IPS DF 19.7 (cell line): ENCODE data around the gene SLC6A3.

ENCODE experiments used
- DNase-seq: peaks from one replicate; pipeline ENCODE4 v3.0.0-alpha.2; 2013; ENCODE audit warnings: low read depth, low spot score

The SLC6A3 gene

GRCh38 chr5:1421521-1422341 lies 23.5 kb downstream of the SLC6A3 start:
- DNase-seq, result no peak

DNA sequence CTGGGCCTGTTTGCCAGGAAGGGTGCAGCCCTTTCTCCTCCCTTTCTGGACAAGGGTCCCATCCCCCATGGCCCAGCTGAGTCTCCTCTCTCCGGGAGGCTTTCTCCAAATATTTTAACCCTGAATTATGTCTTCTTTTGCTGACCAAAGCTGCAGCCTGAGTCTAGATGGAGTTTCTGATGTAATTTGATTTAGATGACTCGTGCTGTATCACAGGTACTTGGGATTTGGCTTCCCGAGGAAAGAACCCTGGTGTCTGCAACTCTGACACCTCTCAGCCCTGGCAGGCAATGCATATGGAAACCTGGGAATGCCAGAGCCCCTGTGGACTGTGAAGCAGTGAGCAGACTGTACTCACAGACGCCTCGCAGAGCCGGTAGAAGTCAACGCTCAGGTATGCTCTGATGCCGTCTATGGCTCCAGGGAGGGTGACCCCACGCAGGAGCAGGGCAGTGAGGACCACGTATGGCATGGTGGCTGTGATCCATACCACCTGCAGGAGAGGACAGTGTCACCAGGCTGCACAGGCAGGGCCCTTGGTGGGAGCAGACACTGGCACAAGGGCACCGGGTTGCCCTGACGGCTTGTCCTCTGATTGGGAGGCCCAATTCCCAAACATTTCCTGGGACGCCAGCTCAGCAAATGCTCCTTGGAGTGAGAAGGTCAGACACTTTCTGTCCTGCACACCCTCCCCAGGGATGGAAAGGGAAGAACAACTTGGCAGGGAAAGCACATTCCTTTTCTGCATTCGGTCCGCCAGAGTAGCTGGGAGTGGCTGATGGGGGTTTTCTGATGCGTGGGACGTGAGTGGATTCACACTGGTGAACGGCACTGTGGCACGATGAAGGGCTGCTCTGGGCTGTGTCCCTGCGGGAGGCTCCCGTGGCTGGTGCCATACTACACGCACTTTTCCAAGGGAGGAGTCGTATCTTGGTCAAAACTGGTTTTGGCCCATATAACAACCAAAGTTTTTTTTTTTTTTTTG lies 24.7 kb downstream of the SLC6A3 start:
- DNase-seq, result no peak

DNA sequence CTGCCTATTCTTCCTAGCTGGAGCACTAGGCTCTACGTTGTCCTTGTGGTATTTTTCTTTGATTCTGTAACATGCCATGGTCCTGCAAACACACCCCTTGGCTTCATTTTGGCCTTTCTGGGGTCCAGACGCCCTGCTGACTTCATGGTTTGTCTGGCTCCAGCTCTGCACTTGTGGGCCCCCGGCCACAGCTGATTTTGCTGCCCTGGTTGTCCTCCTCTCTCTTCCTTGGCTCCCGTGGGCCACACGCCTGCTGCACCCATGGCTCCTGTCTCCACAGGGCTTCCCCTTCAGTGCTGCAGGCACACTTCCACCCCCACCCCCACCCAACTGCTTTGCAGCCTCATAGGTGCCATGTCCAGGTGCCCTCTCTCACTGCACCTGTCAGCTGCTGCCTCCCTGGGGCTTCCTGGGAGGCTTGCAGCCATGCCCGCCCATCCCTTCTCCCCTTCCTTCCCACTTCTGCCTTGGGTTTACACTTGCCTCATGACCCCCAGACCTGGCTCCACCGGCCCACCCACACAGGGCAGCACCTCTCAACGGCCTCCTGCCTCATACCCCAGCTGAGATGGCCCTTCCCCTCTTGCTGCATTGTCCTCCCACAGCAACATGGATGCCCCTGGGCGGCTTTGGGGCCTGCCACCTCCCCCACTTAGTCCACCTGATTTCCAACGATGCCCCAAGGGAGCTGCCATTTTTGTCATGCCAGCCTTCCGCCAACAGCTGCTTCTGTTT lies 25.6 kb downstream of the SLC6A3 start:
- no peak for DNase-seq

GRCh38 chr5:1418921-1419280 lies 26.3 kb downstream of the SLC6A3 start:
- no peak for DNase-seq

DNA sequence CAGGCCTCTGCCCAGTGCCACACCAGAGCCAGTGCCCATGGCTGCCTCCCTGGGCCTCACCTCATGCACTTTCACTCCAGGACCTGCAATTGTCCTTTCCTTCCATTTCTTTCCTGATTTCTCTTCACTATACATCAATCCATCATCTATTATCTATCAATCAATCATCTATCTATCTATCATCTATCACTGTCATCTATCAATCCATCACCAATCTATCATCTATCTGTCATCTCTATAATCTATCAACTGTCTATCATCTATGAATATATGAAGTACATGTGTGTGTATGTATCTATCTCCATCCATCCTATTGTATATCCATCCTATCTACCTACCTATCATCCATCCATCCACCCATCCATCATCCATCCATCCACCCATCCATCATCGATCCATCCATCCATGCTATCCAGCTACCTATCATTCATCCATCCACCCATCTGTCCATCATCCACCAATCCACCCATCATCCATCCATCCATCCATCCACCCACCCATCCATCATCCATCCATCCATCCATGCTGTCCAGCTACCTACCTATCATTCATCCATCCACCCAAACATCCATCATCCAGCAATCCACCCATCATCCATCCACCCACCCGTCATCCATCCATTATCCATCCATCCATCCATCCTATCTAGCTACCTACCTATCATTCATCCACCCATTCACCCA lies 26.9 kb downstream of the SLC6A3 start:
- no peak for DNase-seq

GRCh38 chr5:1417586-1418225 lies 27.5 kb downstream of the SLC6A3 start:
- no peak for DNase-seq

- no peak for DNase-seq
Measured at GRCh38 chr5:1416856-1417469, 28.3 kb downstream of the SLC6A3 start.

DNA sequence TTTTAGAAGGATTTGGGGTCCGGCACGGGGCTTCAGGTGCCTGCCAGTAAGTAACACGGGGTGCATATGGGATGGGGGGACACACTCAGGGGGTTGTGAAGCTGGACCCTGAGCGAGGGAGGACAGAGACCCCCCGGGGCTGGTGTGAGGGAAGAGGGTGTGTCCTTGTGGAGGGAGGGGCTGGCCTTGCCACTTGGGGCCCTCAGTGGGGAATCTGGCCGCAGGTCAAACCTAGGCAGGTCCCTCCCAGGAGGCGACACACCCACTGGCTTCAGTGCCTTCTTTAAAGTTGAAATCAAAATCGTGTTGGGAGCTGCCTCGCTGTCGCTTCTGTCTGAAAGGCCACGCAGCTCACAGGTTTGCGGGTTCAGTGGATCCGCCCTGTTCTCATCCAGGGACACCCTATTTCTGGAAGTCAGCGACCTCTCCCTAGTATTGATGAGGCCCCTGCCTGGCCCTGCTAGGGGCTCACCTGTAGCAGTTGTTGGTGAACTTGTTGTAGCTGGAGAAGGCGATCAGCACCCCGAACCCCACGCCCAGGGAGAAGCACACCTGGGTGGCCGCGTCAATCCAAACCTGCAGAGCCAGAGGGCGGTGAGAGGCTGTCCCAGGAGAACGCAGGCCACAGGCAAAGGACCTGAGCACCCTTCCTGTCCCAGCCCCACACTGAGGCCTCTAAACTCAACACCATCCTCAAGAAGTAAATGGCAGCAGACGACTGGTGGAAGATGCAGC lies 29.4 kb downstream of the SLC6A3 start:
- no peak for DNase-seq

DNA sequence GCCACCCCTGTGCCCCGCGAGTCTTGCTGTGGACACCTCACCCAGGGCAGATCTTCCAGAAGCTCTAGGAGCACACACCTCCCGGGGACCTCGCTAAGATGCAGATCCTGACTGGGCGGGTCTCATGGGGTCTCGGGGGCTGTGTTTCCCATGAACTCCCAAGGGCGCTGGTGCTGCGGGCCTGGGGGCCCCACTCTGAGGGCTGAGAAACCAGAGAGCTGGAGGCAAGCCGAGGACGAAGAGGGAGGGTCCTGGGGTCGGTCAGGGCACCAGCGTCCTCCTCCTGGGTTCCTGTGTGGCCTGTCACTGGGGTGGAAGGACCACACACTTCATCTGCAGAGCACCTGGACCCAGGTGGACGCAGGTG lies 30.2 kb downstream of the SLC6A3 start:
- no peak for DNase-seq

- no peak for DNase-seq
Measured at GRCh38 chr5:1414311-1415058, 30.8 kb downstream of the SLC6A3 start.

DNA sequence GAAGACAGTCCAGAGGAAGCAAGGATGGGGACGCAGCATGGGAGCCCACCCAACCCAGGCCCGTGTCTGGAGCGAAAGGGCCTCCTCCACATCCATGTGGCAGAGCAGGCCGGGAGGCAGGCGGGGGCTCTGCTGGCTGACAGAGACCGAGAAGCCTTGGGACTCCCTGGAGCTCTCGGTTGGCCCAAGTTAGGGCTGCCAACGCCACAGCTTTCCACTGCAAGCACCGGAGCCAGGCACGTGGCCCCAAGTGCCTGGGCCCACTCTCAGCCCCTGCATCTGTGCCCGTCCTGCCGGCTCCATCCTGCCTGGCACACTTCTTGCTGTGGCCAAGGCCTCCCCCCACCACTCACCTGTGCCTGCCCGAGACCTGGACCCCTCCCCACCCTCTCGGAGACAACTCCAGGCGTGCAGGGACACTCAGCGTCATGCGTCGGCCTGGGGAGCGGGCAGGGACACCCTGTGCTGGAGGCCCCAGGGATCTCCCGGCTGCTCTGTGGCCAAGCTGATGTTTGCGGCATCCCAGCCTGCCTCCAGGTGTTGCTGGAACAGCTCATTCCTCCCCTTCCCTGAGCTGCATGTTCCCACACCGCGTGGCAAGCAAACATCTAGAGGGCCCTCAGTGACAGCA lies 31.5 kb downstream of the SLC6A3 start:
- no peak for DNase-seq

DNA sequence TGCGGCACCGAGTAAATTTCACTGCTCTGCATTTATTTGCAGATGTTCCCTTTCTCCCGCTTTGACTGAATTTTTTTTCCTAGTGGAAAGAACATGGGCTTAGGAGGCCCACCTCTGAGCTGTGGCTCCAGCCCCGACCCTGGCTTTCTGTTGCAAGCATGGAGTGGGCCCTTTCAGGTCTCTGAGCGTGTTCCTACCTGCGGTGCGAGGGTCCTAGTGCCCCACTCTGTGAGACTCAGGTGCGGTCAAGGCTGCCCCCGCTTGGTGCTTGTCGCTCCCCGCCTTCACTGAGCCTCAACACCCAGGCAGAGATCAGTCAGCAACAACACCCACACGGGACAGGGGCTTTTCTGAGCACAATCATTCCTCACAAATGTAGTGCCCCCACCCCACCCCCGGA lies 32.0 kb downstream of the SLC6A3 start:
- no peak for DNase-seq

DNA sequence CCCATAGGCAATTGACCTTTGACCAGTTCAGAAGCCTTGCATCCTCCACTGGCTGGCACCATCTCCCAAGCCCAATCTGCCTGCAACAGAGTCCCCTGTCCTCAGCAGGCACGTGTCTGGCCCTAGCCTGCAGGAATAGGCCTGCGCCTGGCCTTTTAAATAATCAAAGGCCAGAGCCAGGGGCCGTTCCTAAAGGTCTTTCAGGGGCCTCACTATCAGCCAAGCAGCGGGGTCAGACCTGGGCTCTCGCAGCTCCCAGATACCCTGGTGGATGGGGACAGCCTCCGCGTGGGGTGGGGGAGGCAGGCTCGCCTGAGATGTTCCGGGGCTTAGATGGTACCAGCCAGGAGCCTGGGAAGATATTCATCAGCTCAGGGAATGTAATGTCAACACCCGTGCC lies 32.6 kb downstream of the SLC6A3 start:
- DNase-seq, result no peak

GRCh38 chr5:1412163-1412562 lies 33.1 kb downstream of the SLC6A3 start:
- DNase-seq, result no peak

DNA sequence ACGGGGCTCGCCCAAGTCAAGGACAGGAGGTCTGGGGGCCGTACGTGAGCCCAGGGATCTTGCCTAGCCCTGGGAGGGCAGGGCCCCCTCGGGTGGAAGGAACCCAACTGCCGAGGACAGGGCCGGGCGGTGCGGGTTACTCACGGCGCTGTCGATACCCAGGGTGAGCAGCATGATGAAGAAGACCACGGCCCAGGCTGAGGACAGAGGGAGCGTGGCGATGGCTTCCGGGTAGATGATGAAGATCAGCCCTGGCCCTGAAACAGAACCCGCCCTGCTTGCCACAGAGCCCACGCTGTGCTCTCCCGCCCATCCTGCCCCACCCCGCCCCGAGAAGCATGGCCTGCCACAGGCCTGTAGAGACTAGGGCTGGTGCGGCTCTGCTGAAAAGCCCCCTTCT lies 34.1 kb downstream of the SLC6A3 start:
- DNase-seq, result no peak

- no peak for DNase-seq
Measured at GRCh38 chr5:1410156-1411014, 34.9 kb downstream of the SLC6A3 start.

DNA sequence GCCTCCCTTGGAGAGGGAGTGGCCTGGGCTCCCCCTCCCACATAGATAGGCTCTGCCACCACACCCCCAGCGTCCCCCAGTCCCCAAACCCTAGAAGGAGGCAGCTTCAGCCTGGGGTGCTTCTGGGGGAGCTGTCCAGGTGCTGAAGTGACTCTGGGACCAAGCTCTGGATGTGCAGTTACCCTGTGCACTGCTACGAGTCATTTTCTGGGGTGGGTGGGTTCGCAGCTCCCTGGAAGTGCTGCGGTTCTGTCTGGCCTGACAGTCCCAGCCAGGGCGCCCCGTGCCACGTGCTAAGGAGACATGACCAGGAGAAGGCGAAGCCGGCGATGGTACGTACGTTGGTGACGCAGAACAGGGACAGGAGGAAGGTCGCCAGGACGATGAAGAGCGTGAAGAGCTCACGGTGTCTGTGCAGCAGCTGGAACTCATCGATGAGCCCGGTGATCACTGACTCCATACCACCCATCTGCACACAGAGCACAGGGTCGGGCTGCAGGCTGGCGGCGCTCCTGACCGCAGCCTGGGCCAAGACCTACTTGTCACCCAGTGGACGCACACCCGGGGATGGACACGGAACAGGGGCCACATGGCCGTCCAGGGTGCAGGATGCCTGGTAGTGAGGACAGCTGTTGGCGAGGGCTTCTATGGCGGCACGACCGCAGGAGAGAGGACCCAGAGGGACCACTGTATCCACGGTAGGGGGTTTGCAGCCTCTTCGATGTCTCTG lies 35.7 kb downstream of the SLC6A3 start:
- DNase-seq, result no peak
